ENCODE data around the gene MRGPRX2.

MRGPRX2 gene

DNA sequence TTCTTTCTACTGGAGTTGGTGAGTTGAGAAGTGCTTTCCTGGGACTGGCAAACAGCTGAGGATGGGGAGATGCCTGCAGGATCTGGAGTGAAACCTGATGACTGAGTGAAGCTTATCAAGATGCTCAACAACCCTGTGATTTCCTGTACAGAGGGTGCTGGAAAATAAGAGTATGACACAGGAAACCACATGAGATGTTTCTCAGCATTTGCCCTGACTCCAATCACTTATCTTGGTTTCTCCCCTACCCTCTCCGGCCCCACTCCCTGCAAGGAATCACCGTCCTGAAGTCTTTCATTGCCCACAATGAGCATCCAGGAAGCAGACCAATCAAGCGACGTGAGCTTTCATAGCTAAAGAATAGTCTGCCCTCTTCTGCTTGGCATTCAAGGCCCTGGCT, at the start of gene MRGPRX2:
MRGPRX2 (minus strand) TSS at position 89 of the 400 bp plus-strand sequence. CDS start 4,315 bp downstream, outside the sequence.
- no peak for DNase-seq

DNA sequence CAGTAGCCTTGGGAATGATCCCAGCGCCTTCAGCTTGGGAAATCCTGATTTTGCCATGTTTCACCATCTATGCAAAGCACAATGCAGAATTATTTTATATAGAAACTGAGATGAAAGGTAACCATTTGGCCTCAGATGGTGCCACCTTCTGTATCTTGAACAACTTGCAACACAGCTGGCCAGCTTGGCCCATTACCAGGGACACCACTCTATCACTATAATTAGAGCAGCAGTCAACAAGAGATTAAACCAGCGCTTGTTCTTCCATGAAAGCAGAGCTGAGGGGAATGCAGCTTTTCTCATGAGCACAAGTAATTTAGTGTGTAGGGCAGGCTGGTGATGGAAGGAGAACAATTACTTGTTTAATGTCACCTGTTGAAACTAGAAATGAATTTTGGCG, 49.8 kb upstream of the MRGPRX2 start:
- peak; percentile 49 for DNase-seq

DNA sequence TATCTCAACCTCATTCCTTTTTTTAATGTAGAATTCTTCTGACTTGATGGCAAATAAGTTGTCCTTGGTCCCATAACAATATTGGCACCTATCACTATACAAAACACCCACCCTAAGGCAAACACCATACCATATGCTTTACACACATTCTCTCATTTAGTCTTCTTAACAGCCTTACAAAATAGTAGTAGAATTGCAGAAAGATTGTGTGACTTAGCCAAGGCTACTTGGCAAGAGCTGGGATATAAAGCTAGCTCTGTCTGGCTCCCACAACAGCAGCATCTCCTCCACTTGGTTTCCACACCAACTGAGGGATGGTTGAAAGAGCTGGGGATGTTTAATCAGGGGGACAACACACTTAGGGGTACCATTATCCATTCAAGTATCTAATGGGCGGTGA, 46.6 kb upstream of the MRGPRX2 start:
- no peak for DNase-seq

DNA sequence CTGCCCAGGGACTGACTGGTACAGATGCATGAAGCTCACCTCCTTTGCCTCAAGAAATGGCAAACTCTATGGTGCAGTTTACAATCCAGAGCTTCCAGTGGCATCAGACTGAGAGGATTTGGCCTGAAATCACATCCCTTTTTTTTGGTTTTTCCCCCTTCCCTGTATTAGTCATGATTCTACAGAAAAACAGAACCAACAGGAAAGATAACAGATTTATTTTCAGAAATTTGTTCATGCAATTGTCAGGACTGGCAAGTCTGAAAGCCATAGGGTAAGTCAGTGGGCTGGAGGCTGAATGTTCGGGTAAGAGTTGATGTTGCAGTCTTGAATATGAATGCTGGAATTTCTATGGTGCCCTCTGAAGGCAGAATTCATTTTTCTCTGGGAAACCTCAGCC, 44.5 kb upstream of the MRGPRX2 start:
- no peak for DNase-seq

DNA sequence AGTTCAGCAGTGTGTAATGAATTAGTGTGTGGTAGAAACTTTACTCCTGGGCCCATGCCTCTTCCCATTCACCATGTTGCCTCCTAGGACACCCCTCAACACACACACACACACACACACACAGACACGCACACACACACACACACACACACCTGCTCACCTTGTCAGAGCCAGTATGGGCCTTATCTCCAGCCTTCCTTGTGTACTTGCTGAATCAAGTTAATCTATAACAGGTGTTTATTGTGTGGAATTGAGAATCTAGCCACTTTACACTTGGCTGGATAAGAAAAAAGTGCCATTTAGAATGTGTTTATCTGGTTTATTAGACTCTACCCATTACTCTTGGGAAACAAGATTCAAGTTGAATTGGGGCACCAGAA, 42.0 kb upstream of the MRGPRX2 start:
- no peak for DNase-seq

DNA sequence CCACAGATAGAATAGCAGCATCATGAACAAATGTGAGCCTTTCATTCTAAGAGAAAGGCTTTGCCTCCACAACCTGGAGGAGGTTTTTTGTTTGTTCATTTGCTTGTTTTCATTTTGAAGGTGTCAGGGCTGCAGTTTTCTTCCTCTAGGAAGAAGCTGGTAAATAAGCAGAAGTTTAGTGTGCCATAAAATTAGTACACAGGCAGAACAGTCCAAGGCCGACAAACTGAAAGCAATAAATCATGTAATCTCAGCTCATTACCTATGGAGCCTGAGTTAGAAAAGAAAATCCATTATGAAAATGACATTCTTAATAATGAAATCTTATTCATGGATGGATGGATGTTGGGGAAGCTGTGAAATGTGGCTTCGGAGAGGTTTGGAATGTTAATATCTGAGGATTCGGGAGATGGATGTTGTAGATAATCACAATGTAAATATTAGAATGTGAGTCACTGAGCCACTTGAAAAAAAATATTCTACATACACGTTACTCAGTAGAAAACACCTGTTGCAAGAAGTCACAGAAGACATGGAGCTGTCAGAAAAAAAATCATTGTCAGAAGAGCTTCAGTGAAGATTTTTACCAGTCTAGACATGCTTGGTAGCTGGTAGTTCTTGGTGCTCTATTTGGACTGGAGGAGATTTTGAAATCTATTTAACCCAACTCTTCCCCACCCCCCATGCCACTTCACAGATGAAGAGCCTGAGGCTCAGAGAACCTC, 41.4 kb upstream of the MRGPRX2 start:
- no peak for DNase-seq

DNA sequence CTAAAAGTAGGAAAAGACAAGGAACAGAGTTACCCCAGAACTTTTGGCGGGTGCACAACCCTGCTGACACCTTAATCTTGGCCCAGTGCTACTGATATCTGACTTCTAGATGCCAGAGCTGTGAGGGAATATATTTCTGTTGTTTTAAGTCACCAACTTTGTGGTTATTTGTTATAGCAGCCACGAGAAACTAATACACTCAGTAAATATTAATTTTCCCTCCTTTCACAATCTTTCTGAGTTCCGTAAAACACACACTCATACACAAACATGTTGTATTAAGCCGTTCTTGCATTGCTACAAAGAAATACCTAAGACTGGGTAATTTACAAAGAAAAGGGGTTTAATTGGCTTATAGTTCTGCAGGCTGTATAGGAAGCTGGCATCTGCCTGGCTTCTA, 40.4 kb upstream of the MRGPRX2 start:
- DNase-seq, result no peak

DNA sequence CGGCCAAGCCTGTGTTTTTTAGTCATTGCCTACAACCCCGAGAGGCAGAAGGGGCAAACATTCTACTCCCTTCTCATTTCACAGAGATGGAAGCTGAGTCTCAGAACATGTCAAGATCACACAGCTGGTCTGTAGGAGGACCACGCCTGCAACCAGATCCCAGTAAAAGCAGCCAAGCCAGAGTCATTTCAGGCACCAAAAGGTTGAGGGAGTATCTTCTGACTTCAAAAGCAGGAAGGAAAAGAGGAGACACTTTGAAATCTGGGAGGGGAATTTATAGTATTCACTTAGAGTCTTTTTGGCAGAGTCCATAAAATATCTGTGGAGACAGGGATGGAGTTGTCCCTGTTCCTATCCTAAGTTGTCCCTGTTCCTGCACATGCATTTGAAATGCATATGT, 38.6 kb upstream of the MRGPRX2 start:
- DNase-seq, result no peak

DNA sequence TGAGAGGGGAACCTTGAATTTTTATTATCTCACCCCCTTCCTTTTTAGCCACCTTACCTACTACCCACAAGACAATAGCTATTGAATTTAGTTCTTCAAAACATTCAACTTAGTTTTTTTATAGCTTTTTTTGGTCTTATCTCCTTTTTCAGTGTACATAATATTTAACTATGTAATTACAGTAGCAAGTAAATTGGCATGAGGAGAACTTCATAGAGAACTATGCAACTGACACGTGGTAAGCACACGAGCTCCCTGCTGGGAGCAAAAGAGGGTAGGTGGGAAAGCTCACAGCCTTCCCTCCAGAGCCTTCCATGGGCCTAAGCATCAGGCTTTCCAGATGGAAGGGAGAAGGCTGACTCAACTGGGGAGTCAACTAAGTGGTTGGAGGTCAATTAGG, 34.3 kb upstream of the MRGPRX2 start:
- DNase-seq, result no peak

DNA sequence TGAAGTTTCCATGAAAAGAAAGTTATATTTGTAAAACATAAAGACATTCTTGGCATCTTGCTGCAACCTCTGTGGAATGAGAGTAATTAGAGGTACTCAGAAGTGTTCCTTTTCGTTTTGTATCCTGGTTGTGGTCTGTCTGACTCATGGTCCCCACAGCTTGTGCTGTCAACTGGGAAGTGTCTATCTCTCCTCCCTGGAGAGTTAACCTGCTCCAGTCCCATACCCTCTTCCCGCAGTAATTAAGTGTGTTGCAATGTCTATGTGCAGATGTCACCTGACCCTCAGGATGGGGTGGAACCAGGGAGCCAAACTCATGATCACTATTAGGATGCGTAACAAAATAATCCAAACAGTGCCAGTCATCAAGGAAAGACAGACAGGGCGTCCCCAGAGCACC, 33.5 kb upstream of the MRGPRX2 start:
- no peak for DNase-seq

DNA sequence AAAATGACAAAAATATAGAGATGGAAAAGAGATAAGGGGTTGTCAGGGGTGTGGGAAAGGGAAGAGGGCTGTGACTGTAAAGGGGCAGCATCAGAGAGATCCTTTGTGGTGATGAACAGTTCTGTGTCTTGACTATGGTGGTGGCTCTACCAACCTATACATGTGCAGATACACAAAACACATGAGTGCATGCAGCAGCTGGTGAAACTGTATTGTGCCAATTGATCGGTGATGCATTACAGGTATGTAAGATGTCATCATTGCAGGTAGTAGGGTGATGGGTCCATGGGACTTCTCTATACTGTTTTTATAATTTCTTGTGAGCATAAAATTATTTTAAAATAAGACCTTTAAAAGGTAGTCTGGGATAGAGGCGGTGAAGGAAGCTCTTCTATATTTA, 32.3 kb upstream of the MRGPRX2 start:
- no peak for DNase-seq

DNA sequence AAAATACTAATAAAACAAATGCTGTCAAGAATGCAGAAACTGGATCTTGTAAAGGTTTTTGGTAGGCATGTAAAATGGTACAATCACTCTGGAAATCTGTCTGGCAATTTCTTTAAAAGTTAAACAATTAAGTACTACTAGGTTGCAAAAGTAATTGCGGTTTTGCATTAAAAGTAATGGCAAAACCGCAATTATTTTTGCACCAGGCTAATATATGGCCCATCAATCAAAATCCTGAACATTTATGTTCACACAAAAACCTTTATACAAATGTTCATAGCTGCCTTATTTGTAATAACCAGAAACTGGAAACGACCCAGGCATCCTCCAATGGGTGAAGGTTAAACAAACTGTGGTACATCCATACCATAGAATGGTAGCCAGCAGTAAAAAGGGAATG, 31.8 kb upstream of the MRGPRX2 start:
- no peak for DNase-seq

DNA sequence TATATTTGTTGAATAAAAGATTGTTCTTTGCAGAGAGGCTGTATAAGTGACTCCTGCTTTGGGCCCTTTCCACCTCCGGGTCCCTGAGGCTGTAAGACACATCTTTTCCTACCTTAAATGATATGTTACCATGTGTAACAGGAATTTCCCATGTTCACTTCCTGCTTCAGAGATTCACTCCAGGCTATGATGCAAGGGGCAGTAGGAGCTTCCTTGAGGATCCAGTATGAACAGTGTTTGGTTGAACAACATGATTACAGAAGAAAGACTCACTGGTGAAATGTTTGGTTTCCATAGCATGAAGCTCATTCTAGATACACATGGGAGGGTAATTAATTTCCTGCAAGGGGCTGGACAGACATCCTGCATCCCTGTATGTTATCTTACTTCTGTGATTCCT, 30.8 kb upstream of the MRGPRX2 start:
- DNase-seq, result no peak

DNA sequence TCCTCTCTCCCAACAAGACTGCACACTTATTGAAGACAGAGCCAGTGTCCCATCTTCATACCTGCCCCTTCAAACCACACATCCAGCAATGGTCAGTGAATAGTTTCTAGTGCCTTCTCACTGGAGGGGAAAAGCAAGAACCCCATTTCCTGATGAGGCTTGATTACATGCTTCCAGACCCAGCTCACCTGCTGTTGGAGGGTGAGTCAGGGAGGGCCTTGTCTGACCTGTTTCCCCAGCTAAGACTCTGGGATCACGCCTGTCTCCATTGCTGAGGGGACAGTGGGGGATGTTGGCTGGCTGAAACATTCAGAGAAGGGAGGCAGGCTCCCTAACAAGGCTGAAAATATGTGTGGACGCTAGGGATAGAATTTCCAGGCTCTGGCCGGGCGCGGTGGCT, 28.9 kb upstream of the MRGPRX2 start:
- DNase-seq, result no peak

DNA sequence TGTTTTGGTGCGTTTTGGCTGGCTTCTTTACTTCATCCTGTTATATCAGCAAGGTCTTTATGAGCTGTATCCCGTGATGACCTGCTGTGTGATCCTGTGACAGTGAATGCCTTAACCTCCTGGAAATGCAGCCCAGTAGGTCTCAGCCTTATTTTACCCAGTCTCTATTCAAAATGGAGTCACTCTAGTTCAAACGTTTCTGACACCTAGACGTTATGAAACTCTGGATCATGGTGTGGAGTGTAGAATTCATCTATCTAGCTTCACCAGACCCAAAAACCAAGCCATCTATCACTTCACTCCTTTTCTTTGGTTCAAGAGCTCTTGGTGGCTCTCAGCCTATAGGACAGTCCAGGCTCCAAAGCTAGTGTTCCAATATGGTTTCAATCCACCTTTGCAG, 28.3 kb upstream of the MRGPRX2 start:
- no peak for DNase-seq

DNA sequence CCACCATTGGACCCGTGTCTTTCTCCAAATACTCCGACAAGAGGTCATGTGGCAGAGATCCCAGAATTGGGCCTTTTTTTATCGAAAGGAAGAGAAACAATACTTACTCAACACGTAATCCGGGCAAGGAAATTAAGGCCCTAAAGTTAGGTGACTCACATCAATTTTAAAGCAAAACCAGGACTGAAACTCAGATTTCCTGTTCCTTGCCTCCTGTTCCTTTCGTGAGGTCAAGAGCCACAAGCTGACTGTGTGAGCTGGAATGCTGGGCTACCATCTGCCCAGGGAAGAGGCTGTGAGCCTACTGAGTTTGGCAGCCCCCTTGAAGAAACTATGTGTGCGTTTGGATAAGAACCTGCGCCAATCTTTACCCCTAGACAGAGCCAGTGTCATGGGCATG, 27.1 kb upstream of the MRGPRX2 start:
- no peak for DNase-seq

DNA sequence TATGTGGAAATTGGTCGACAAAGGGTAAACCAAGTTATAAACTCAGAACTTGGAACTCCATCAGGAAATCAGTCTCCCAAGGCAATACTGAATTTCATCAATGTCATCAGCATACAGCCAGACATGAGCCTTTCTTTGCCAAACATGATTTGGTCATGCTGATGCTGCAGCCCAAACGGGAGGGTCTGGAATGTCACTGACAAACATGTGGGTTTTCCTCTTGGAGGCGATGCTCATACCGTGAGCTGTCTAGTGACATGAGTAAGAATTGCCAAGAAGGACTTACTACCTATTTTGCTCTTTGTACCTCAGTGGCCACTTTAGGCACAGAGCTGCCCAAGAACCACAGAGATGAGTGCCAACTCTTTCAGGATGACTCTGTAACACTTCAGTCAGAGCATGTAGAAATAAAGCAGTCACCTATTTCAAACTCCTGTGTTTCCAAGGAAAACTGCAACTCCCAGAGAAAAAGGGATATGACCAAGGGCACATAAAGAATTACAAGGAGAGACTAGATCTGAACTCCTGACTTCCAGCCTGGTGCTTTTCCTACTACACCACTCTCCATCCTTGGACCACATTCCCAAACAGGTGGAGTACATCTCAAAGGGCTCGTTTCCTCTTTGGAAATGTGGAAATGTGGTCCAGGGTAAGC, 24.3 kb upstream of the MRGPRX2 start:
- DNase-seq, result no peak

DNA sequence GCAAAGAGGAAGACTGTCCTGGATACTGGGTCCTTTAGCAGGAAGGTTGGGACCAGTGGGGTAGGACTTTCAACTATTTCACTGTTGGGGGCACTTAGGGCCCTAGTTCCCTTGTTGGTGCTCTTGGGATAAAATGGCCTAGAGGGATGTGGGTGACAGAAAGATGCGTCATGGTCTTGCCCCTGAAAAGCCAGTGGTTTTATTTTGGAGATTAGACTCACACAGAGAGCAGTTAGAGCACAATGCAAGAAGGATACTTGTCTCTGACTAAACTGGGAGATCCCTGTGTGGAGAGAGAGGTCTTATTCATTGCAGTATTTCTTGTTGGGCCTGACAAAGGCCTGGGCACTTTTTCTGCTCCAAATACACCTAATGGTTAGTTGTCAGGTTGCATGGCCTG, 22.6 kb upstream of the MRGPRX2 start:
- DNase-seq, result no peak

DNA sequence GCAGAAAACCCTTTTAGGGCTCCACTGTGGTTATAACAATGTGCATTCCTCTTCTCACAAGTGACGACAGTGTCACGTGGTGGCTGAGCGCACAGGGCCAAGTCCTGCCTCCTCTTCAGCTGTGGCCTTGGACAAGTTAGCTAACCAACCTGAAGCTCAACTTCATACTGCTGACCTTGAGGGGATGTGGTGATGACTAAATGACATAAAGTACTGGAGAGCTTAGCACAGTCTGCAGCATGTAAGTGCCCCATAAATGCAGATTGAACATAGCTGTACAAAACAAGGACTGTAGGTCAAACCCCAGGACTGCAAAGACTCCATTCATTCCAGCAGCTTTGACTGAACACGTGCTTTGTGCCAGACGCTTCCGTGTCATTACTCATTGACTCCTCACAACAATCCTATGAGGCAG, 20.1 kb upstream of the MRGPRX2 start:
- DNase-seq, result no peak

DNA sequence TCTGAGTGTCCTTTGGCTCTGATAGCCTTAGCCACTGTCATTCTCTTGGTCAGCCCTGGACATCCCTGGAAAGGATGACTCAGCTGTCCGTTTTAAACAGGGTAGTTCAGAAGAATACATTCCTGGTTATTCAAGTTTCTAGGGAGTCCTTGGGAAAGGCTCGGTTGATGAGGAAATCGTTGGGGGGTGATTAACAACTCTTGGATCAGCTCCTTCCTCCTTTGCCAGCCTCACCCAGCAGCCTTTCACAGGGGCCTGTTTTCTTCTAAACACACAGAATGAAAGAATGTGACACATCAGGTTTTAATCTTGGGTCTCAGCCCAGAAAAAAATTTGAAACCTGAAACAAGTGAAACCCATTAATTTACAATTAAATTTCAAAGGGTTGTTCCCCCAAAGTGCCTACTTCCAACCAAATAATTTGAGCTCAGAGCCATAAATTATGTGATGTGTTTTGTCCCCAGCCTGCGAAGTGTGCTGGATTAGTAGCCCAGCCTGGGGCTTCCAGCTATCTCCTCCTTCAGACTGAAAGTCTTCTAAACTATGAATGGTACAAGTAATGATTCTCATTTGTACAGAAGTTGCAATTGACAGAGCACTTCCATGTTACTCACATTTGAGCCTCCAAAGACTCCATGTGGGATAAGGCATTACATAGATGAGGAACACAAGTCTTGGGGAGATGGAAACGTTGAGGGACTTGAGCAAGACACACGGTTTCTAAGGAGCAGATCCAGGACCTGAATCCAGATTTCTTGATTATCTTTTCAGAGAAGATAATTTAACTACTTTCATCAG, 19.3 kb upstream of the MRGPRX2 start:
- DNase-seq, result no peak

DNA sequence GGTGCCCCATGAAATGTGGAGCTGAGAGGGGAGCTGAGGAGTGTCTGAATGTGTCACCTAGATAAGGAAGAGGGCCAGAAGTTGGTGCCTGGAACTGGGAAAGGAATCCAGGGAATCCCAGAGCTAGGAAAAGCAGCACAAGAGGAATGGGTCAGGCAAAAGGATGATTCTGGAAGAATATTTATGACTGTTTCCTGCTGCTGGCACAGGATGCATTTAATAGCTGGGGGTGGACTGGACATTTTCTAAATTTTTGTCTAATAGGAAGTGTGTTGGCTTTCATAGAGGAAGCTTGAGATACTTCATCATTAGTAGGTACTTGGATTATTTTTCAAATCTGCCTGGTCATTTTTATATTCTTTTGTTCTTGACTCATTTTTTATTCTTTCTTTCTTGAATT, 17.4 kb upstream of the MRGPRX2 start:
- no peak for DNase-seq

DNA sequence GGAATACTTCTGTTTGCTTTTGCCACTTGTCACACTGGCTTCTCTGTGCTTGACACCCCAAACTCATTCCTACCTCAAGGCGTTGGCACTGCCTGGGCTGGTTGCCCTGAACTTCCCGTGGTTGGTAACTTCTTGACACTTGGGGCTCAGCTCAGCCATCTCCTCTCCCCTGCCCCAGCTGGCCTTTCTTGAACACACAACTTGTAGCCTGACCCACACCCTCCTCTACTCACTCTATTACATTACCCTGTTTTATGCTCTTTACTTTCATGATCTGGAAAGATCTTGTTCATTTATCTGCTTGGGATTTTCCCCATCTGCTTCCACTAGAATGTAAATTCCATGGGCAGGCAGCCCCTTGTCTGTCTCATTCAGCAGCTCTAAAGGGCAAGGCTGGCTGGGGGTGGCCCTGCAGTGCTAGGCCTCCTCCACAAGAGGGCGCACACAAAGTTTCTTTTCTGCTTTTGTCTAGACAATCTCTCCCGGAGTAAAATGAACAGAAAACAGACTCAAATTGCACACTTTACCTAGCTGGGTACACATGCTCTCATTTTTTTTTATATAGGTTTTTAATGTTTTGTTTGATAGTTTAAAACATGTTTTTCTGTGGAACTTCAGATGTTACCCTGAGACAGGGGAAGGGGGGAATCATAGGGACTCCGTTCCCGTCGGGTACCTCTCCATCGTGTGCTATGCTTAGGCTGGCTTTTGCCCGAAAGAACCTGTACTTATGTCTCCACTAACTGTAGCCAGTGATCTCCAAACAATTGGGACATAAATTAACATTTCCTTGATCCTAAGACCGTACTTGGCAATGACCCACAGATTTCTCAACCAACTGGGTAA, 16.4 kb upstream of the MRGPRX2 start:
- peak; percentile 17 for DNase-seq

DNA sequence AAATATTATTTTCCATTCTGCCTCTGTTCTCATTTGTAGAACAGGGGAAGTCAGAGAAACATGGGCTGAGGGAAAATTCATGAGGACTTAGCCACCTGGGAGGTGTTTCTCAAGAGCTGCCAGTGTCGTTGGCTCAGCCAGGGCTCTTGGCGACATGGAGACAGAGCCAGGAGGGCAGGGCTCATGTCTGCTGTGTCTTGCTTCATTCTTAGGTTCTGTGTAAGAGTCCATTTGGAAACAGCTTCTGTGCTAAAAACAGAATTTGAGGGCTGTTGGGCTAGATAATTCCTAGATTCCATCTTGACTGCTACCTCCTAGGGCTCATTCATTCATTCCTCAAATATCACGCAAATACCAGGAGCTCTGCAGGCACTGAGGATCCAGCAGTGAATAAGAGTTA, 15.1 kb upstream of the MRGPRX2 start:
- DNase-seq, result no peak

All from NCI-H1694 treated with DMSO at 0.1 percent for 48 hours (cell line).